ENCODE data around the gene ST3GAL6. TPM values are rescaled to one million over a fixed set of nuclear protein-coding genes. Genes with fewer than 3 reads are reported as not detected.
A peak's percentile ranks its signal among the peaks of the same experiment; 100 is the strongest.

ST3GAL6 gene
- polyA plus RNA-seq, 10 donors: 5.3 to 12.2 (median 7.1) TPM

DNA sequence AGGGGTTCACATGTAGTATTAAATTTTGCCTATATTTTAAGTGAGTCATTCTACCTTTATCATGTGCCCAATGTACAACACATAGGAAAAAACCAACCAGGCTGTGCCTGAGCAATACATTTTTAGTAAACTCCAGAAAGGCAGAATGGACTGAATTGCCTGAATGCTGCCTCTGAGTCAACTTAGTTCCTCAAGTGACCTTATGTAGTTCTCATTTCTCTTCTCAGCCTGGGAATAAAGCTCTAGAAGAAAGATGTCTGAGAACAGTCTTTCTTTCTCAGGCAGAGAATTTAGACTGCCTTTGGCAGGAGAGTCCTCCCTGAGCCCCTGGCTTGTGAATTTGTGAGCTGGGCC, 13.0 kb downstream of the ST3GAL6 start:
- DNase-seq: no peak

GRCh38 chr3:98777286-98777685, 14.1 kb downstream of the ST3GAL6 start:
- no peak for DNase-seq

- DNase-seq: peak in 2 of 3 donors; percentile 32 to 47
Measured at GRCh38 chr3:98777801-98778220, 14.7 kb downstream of the ST3GAL6 start.

DNA sequence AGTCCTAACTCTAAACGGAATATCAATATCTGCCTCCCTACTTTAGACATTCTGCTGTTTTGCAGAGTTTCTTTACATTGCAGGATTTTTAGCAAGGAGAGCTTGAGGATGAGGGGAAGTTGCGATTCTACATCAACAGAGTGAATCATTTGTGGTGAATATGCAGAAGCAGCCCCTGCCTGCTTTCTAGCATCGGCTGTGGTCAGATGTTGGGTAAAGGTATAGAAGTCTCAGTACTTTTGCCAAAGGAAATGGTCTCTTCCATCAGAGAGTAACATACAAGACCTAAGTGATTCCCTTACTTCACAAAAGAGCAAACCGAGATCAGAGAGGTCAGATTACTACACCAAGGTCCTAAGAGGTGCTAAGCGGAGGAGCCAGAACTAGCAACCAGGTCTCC, 15.2 kb downstream of the ST3GAL6 start:
- peak in 1 of 3 donors; percentile 13 for DNase-seq

DNA sequence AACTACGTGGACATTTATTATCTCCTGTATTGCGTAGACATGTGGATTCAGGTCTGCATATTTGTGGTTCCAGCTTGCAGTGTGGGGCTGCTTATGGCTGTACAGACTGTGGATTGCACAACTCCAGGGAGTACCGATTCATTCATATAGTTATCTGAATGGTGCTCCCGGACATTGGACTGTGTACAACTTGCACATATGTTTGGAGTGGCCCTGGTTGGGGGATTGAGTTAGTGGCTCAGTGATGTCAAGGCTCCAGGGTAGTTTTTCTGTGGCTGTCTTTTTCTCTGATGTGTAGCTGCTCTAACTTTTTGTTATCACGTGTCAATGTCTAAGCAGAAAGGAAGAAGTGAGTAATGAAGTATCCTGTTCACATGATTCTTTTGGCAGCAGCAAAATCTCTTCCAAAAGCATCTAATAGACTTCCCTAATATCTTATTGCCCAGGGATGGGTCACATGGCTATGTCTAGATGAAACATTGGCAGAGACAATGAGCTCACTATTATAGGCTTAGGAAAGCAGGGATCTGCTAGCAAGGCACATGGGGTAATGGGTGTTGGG, 15.8 kb downstream of the ST3GAL6 start:
- DNase-seq: peak; percentile 22 to 90 (median 75)

GRCh38 chr3:98779541-98780335, 16.6 kb downstream of the ST3GAL6 start:
- peak in 2 of 3 donors; percentile 19 to 56 for DNase-seq

GRCh38 chr3:98780343-98780742, 17.2 kb downstream of the ST3GAL6 start:
- DNase-seq: peak in 1 of 3 donors; percentile 13

DNA sequence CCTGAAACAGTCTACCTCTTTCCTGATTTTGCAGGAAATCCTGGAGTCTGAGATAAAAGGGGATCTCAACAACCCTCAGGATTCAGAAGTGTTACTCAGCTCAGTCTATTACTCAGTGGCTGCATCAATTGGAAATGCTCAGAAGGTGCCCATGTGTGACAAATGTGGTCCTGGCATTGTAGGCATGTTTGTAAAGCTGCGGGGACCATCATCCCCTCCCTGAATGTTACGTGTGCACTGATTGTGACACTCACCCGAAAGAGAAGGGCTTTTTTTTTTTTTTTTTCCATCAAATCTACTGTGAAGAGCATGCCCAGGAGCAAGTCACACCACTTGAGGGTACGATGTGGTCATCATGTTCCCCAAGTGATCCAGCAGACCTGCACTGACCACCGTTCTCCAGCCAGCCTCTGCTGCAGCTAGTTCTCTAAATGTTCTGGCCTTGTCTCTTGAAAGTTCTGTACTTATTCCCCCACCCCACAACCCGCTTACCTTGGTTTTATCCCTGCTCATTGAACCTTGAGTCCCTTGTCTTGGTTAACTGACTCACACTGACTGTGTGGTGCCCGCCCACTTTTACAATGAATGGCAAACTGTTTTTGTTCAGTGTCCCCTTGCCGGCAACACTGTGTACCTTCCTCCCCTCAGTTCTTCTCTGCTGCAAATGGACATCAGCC, 19.8 kb downstream of the ST3GAL6 start:
- DNase-seq: no peak

- no peak for DNase-seq
Measured at GRCh38 chr3:98784042-98784441, 20.9 kb downstream of the ST3GAL6 start.

- DNase-seq: peak in 1 of 3 donors; percentile 76
Measured at GRCh38 chr3:98784666-98785600, 21.8 kb downstream of the ST3GAL6 start.

GRCh38 chr3:98786364-98787006, 23.3 kb downstream of the ST3GAL6 start:
- DNase-seq: no peak

DNA sequence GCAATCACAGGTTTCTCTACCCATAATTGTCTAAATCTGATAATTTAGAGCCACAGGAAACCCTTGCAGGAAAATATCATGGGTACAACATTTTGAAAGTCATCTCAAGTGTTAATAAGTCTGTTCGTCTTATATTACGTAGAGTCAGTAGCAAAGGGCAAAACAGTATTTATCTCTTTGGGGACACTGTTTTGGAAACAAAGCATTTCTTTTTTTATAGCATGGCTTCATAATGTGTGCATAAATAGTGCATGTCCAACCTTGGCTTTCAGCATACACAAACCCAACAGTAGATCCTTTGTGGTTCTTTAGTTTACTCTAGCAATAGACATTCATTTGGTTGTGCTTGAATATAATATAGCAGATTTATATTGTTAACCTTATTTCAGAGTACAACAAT, 24.0 kb downstream of the ST3GAL6 start:
- DNase-seq: no peak

DNA sequence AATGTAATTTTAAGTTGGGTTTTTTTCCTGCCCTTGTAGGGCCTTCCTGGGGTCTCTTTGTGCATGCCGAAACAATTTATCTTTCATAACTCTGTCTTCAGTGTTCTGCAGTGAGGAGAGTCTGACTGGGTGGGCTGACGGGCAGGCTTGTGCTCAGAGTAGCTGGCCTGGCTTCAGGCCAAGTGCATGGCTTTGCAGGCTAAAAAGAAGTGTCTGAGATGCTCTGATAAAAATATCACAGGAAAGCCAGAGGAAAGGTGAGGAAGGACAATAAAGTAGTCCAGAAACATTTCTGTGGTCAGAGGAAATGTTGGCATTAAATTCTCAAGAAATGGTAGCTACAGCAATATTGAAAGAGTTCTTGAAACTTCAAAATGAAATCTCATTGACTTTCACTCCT, 25.5 kb downstream of the ST3GAL6 start:
- peak in 1 of 3 donors; percentile 22 for DNase-seq

DNA sequence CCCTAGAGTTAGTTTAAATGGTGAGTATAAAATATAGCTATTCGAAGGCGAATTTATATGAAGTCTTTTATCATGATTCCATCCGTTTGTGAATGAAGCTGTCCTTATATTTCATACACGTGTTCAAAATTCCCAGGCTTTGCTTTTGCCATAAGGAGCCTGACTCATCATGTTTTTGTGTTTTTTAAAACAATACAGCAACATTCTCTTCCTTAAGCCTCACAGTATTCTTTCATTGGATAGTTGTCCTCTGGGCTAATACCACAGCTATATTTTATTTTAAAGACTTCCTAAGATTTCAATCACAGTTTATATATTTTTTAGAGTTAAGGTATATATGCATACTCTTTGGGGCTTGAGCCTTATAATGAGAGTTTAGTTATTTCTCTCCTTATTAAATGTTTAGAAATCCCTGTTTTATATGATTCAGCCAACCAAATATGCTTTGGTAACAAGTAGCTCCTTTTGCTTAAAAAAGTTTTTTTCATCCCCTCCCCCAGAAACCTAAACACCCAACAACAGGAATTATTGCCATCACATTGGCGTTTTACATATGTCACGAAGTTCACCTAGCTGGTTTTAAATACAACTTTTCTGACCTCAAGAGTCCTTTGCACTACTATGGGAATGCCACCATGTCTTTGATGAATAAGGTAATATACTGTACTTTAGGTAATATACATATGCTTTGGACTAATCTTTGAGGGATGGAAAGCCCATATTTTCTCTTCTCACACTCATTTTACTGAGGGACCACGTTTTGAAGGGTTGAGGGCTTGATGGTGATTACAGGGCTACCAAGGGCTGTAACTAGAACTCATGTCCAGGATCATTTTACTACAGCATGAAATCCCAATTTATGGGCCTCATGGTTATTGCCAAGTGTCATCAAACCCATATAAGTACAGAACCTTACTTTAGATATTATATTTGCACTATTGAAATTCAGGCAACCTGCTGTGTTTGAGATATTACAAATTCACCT, 28.5 kb downstream of the ST3GAL6 start:
- no peak for DNase-seq

DNA sequence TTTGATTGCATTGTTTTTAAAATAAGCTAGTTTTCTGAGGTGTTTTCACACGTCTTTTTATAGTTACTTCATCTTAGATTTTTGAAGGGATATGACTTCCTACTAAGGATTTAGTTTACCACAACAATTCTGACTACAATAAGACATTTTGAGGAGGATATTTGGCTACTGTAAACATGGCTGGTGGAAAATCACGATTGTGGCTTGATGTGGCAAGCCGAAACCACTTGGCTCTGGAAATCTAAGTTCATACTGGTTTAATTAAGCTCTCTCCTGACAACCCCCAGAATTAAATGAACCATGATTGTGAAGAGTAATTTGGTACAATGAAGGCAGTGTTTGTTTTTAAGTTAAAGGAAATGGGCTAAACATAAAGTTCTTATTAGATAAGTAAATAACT, 30.8 kb downstream of the ST3GAL6 start:
- no peak for DNase-seq

DNA sequence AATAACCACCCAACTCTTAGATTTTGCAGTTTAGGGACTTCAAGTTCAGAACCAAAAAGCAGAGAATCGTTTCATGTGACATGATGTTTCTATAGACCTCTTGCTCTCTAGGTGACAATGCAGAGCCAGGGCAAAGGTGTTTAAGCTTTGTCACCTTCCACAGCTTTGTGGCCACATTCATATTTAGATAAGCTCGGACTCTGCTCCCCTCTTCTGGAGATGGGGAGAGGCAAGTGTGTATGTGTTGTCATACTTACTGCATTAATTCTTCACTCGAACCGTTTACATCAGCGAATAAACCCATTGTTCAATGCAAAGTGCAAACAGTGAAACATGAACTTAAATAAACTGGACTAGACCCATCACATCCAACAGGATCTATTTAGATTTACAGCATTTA, 33.2 kb downstream of the ST3GAL6 start:
- DNase-seq: no peak

GRCh38 chr3:98797905-98798304, 34.8 kb downstream of the ST3GAL6 start:
- DNase-seq: no peak

DNA sequence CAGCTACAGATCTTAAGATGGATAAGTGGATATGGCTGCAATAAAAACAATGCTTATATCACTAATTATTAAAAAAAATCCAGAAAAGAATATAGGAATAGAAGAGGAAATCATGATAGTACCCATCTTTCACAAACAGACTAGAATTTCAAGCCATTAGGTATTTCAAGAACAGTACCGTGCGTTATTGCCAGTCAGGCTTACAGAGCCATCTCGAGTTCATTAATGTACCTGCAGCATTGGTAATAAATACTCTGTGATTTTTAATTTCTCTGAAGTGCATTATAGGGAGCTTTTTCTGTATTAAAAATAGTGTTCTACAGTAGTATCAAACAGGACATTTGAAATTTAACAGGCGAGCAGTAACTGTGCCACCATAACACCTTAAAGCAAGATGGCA, 35.7 kb downstream of the ST3GAL6 start:
- DNase-seq: no peak

- no peak for DNase-seq
Measured at GRCh38 chr3:98799479-98799878, 36.3 kb downstream of the ST3GAL6 start.

GRCh38 chr3:98800401-98800800, 37.3 kb downstream of the ST3GAL6 start:
- no peak for DNase-seq

Measured in muscle of back (tissue), 11 donors.